GM18868 (cell line): ENCODE results near the gene PVRIG.
"Not testable (repeated sequence)": the region's sequence is repeated elsewhere in the genome, so short reads cannot be mapped to it uniquely, and the experiment has no call there.

Experiments
- ATAC-seq: cut with Tn5 transposase; IDR thresholded peaks from one replicate; pipeline ENCODE4 v1.9.1; 2021; ENCODE audit warnings: mild to moderate bottlenecking, moderate library complexity; ENCODE audit not compliant: unreplicated experiment

The PVRIG gene

GRCh38 chr7:100192969-100193368 lies 26.8 kb upstream of the PVRIG start:
- no peak for ATAC-seq

GRCh38 chr7:100195222-100195621 lies 24.5 kb upstream of the PVRIG start:
- no peak for ATAC-seq

- ATAC-seq, result peak; percentile 39
These were observed 23.8 kb upstream of the PVRIG start for GRCh38 chr7:100195901-100196322.

GRCh38 chr7:100198266-100198665 lies 21.5 kb upstream of the PVRIG start:
- ATAC-seq, result no peak

GRCh38 chr7:100200693-100201092 lies 19.1 kb upstream of the PVRIG start:
- ATAC-seq, result no peak

- no peak for ATAC-seq
These were observed 15.3 kb upstream of the PVRIG start for GRCh38 chr7:100204454-100204853.

GRCh38 chr7:100208911-100209408 lies 10.8 kb upstream of the PVRIG start:
- ATAC-seq, result peak; percentile 60

- no peak for ATAC-seq
These were observed 10.3 kb upstream of the PVRIG start for GRCh38 chr7:100209493-100209892.

GRCh38 chr7:100210805-100211204 lies 8.9 kb upstream of the PVRIG start:
- ATAC-seq, result no peak

- ATAC-seq, result peak; percentile 70
These were observed 8.4 kb upstream of the PVRIG start for GRCh38 chr7:100211342-100211780.

- ATAC-seq, result no peak
These were observed 7.0 kb upstream of the PVRIG start for GRCh38 chr7:100212631-100213286.

- no peak for ATAC-seq
These were observed 6.1 kb upstream of the PVRIG start for GRCh38 chr7:100213672-100214071.

GRCh38 chr7:100214356-100214755 lies 5.4 kb upstream of the PVRIG start:
- not testable (repeated sequence) for ATAC-seq

- no peak for ATAC-seq
These were observed 3.9 kb upstream of the PVRIG start for GRCh38 chr7:100215895-100216294.

- peak; percentile 11 for ATAC-seq
These were observed 1.8 kb upstream of the PVRIG start for GRCh38 chr7:100217934-100218333.

GRCh38 chr7:100219271-100219737 lies 445 bp upstream of the PVRIG start:
- ATAC-seq, result no peak

GRCh38 chr7:100220586-100221230 lies 959 bp downstream of the PVRIG start:
- ATAC-seq, result no peak

GRCh38 chr7:100221231-100221718 lies 1.5 kb downstream of the PVRIG start:
- ATAC-seq, result peak; percentile 51

- ATAC-seq, result no peak
These were observed 2.2 kb downstream of the PVRIG start for GRCh38 chr7:100221767-100222444.

- no peak for ATAC-seq
These were observed 2.8 kb downstream of the PVRIG start for GRCh38 chr7:100222445-100223132.

GRCh38 chr7:100223376-100223927 lies 3.7 kb downstream of the PVRIG start:
- not testable (repeated sequence) for ATAC-seq
